Uterus (tissue), 4 donors: Measurements from ENCODE around the gene PTPRM. TPM values are rescaled to one million over a fixed set of nuclear protein-coding genes. Genes with fewer than 3 reads are reported as not detected.

ENCODE experiments used
- DNase-seq, 2 donors: peaks; one replicate each; pipeline ENCODE4 v3.0.0-alpha.2; 2019 to 2020
- H3K27ac ChIP-seq, 2 donors: fragments of 200-600 bp; sonication (generic); 1 replicate in 1 of 2; 2 replicates in 1 of 2; pipeline ENCODE4 v1.5.1; 2016 to 2018
- H3K27me3 ChIP-seq, 2 donors: fragments of 200-600 bp; sonication (generic); one replicate each; pipeline ENCODE4 v1.5.1; 2018 to 2019; ENCODE audit warnings: control low read depth in 1 of 2
- H3K36me3 ChIP-seq, 2 donors: fragments of 200-600 bp; sonication (generic); one replicate each; pipeline ENCODE4 v1.5.1; 2019; ENCODE audit warnings: control low read depth in 1 of 2
- H3K4me1 ChIP-seq, 2 donors: fragments of 200-600 bp; sonication (generic); one replicate each; pipeline ENCODE4 v1.5.1; 2018 to 2019; ENCODE audit warnings: control low read depth in 1 of 2
- H3K4me3 ChIP-seq, 2 donors: fragments of 200-600 bp; sonication (generic); 1 replicate in 1 of 2; 2 replicates in 1 of 2; pipeline ENCODE4 v1.5.1; 2018 to 2019; ENCODE audit warnings: mild to moderate bottlenecking in 1 of 2
- H3K9me3 ChIP-seq, 2 donors: fragments of 200-600 bp; sonication (generic); one replicate each; pipeline ENCODE4 v1.5.1; 2019; ENCODE audit warnings: control low read depth in 1 of 2
- POLR2A ChIP-seq, 2 donors: fragments of 450-650 bp; IDR thresholded peaks; one replicate each; pipeline ENCODE4 v1.6.1; 2016; ENCODE audit warnings: antibody characterized with exemption in 2 of 2, mild to moderate bottlenecking in 1 of 2, moderate library complexity in 1 of 2
- intact Hi-C: fragments of 100-400 bp; cut with DNase I; formaldehyde crosslinking; loops from one replicate; pipeline ENCODE4 v1.15.1; 2023; ENCODE audit warnings: low total_unique reads
- total RNA-seq, 4 donors: library from RNA; depleted of rRNA in 3 of 4; stranded (reverse); fragments of >200 nt in 3 of 4; gene quantifications; one replicate each; pipeline versions ENCODE4 v1.1.0 to v1.2.4, GENCODE V29; 2014 to 2023
- TF ChIP-seq, protein P1 (sequence below), 4 experiments: fragments of 200-600 bp in 2 of 4; fragments of 450-650 bp in 2 of 4; sonication (generic) in 2 of 4; IDR thresholded peaks; one replicate each; pipeline ENCODE4 v1.5.1; 2016 to 2019; ENCODE audit warnings: antibody characterized with exemption in 4 of 4, mild to moderate bottlenecking in 2 of 4, moderate library complexity in 1 of 4
- donor health status: DM: yes; HTN: yes; CAD: no.

The PTPRM gene
- total RNA-seq, 4 donors from 2014 or later = 62.0 to 127 (median 85.7) TPM

DNA sequence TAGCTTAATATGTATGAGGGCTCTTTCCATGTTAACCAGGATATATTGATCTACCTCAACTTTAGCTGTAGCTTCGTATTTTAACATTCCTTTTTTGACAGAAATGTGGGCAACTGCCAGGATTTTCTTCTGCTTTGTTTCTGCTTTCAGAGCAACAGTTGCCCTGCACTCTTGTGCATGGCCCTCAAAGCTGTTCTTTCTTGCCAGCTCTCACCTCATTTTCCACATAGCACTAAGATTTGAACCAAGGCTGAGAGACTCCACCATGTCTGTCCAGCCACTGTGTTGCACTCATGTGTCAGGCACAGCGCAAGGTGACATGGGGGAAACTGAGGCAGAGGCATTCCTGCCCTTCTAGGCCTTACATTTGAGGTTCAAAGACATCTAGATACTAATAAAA, 619.3 kb downstream of the PTPRM start:
- H3K4me1 ChIP-seq = no peaks in the 10 kb centered on the region
- TF ChIP-seq, protein P1, sequence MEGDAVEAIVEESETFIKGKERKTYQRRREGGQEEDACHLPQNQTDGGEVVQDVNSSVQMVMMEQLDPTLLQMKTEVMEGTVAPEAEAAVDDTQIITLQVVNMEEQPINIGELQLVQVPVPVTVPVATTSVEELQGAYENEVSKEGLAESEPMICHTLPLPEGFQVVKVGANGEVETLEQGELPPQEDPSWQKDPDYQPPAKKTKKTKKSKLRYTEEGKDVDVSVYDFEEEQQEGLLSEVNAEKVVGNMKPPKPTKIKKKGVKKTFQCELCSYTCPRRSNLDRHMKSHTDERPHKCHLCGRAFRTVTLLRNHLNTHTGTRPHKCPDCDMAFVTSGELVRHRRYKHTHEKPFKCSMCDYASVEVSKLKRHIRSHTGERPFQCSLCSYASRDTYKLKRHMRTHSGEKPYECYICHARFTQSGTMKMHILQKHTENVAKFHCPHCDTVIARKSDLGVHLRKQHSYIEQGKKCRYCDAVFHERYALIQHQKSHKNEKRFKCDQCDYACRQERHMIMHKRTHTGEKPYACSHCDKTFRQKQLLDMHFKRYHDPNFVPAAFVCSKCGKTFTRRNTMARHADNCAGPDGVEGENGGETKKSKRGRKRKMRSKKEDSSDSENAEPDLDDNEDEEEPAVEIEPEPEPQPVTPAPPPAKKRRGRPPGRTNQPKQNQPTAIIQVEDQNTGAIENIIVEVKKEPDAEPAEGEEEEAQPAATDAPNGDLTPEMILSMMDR (IDR thresholded peaks at IDR 0.05) = no peak
- TF ChIP-seq POLR2A (IDR thresholded peaks at IDR 0.05) = no peak
- intact Hi-C loops = no loop called here
- H3K27me3 ChIP-seq = no peaks in the 10 kb centered on the region
- H3K9me3 ChIP-seq = no peaks in the 10 kb centered on the region
- DNase-seq = no peak
- H3K27ac ChIP-seq = no peak overlapping the region
- H3K36me3 ChIP-seq = no peaks in the 10 kb centered on the region
- H3K4me3 ChIP-seq = no peak overlapping the region

DNA sequence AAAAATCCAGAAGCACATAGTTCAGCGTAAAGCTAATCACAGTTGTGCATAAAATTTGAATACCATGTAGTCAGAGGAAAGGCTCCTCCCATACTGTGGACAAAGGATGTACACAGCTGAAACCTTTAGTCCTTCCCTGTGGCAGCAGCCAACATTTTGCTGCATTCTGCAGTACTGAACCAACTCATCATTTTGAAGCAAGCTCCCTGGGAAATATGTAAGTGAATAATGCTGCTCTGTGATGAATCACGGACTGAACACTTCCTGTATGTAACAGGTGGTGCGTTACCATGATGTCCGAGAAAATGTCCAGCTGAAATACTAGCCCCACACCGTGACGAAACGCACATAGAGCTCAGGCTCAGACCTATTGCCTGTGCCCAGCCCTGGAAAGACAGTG, 621.1 kb downstream of the PTPRM start:
- TF ChIP-seq POLR2A (IDR thresholded peaks at IDR 0.05) = no peak
- TF ChIP-seq, protein P1 (IDR thresholded peaks at IDR 0.05) = no peak
- no peak for DNase-seq
- H3K36me3 ChIP-seq = no peaks in the 10 kb centered on the region
- no peaks in the 10 kb centered on the region for H3K9me3 ChIP-seq
- H3K4me3 ChIP-seq = no peak overlapping the region
- no peak overlapping the region for H3K27ac ChIP-seq
- H3K27me3 ChIP-seq = no peaks in the 10 kb centered on the region
- H3K4me1 ChIP-seq = no peaks in the 10 kb centered on the region
- intact Hi-C loops = no loop called here

DNA sequence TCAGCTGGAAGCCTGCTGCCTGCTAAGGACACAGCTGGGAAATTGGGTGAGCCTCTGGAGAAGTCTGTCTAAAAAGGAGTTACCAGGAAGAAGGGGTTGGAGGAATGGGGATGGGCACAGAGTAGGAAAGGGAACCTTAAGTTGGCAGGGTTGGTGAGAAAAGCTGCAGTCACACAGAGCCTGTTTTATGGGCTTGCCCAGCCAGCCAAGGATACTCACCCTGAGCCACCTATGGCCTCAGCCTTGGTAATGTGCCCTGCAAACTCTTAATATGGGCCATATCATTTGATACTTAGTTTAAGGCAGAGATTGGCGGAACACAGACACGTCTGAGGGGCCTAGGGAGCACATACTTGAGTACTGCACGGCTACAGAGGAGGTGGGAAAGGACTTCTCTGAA, 623.9 kb downstream of the PTPRM start:
- Histone ChIP-seq H3K9me3 (no peaks in the 10 kb centered on the region), H3K36me3 (no peaks in the 10 kb centered on the region), H3K4me3 (no peak overlapping the region), H3K27ac (no peak overlapping the region), H3K27me3 (no peaks in the 10 kb centered on the region), H3K4me1 (no peaks in the 10 kb centered on the region)
- intact Hi-C loops = no loop called here
- TF ChIP-seq, protein P1 (IDR thresholded peaks at IDR 0.05) = no peak
- TF ChIP-seq POLR2A (IDR thresholded peaks at IDR 0.05) = no peak
- DNase-seq = no peak

DNA sequence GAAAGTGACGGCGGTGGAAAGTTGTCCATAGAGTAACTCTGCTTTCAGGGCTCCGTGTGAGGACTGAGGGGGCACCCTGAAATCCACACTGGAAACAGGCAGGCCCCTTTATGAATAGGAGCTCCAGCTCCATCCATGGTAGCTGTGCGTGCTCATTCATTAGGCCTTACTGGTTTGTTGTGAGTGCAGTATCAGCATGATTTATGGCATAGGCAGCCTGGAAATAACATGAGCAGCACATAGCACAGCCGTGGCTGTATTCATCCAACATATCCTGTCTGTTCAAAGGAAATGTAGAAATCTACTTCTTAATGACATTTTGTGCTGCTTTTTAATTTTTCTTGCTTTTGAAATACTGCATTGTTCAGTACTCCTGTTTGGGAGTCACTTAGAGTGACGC, 627.3 kb downstream of the PTPRM start:
- no peaks in the 10 kb centered on the region for H3K27me3 ChIP-seq
- intact Hi-C loops = no loop called here

DNA sequence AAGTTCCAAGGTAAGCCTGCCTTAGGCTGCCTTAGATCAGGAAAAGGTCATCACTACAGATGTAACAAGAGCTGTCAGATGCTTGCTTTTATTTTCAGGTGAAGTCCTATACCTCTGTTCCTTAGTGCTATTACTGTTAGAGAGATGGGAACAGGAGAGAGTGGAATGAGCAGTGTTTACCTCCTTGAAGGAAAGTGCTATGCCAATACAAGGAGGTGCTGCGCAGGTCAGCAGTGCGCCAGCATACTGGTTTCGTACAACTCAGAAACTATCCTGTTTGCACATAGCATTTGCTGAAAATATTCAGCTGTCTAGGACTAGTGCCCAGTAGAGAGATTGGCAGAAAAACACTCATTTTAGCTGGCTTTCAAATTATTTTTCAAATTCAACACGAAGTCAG, 629.1 kb downstream of the PTPRM start:
- Histone ChIP-seq H3K36me3 (no peaks in the 10 kb centered on the region), H3K27me3 (no peaks in the 10 kb centered on the region), H3K4me1 (no peaks in the 10 kb centered on the region), H3K9me3 (no peaks in the 10 kb centered on the region), H3K4me3 (no peak overlapping the region), H3K27ac (no peak overlapping the region)
- TF ChIP-seq, protein P1 (IDR thresholded peaks at IDR 0.05) = no peak
- TF ChIP-seq POLR2A (IDR thresholded peaks at IDR 0.05) = no peak
- intact Hi-C loops = no loop called here
- DNase-seq = no peak

More for the DNA sequence above, 627.3 kb downstream of the PTPRM start:
- TF ChIP-seq, protein P1 (IDR thresholded peaks at IDR 0.05) = no peak
- TF ChIP-seq POLR2A (IDR thresholded peaks at IDR 0.05) = no peak
- no peak for DNase-seq
- H3K4me1 ChIP-seq = no peaks in the 10 kb centered on the region
- H3K27ac ChIP-seq = no peak overlapping the region
- no peak overlapping the region for H3K4me3 ChIP-seq
- H3K9me3 ChIP-seq = no peaks in the 10 kb centered on the region
- no peaks in the 10 kb centered on the region for H3K36me3 ChIP-seq
